Neural cell (in vitro differentiated cells): ENCODE data around the gene ZSCAN21.

Source experiments
- EZH2 ChIP-seq: fragments of 200-600, 300-800 bp; shearing (Covaris generic), sonication (generic); IDR thresholded peaks from 2 replicates; pipeline ENCODE4 v1.6.1; 2014; ENCODE audit warnings: antibody characterized with exemption, low read length, borderline replicate concordance, mild to moderate bottlenecking; ENCODE audit not compliant: insufficient read depth, poor library complexity, severe bottlenecking
- POLR2AphosphoS5 ChIP-seq: IDR thresholded peaks from 2 replicates; pipeline ENCODE4 v1.6.1; 2012
- TF ChIP-seq, protein P1 (sequence below): fragments of 450-650 bp; IDR thresholded peaks from 2 replicates; pipeline ENCODE4 v1.5.1; 2014; ENCODE audit warnings: antibody characterized with exemption, mild to moderate bottlenecking, moderate library complexity; ENCODE audit not compliant: poor library complexity, severe bottlenecking

GRCh38 chr7:100051611-100052010, 2.0 kb downstream of the ZSCAN21 start:
- TF ChIP-seq POLR2AphosphoS5, result no peak
- TF ChIP-seq, protein P1, sequence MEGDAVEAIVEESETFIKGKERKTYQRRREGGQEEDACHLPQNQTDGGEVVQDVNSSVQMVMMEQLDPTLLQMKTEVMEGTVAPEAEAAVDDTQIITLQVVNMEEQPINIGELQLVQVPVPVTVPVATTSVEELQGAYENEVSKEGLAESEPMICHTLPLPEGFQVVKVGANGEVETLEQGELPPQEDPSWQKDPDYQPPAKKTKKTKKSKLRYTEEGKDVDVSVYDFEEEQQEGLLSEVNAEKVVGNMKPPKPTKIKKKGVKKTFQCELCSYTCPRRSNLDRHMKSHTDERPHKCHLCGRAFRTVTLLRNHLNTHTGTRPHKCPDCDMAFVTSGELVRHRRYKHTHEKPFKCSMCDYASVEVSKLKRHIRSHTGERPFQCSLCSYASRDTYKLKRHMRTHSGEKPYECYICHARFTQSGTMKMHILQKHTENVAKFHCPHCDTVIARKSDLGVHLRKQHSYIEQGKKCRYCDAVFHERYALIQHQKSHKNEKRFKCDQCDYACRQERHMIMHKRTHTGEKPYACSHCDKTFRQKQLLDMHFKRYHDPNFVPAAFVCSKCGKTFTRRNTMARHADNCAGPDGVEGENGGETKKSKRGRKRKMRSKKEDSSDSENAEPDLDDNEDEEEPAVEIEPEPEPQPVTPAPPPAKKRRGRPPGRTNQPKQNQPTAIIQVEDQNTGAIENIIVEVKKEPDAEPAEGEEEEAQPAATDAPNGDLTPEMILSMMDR, result no peak
- TF ChIP-seq EZH2, result no peak
